SK-N-SH treated with all-trans-retinoic acid at 6 μM for 48 hours (cell line): Measurements from ENCODE around the gene LCN9.

Experiments used
- CSRNP3 ChIP-seq: fragments of 250-450 bp; sonication (Bioruptor Pico); IDR thresholded peaks from 2 replicates; pipeline ENCODE4 v1.5.1; 2021; ENCODE audit warnings: mild to moderate bottlenecking, moderate library complexity
- ZNF8 ChIP-seq: fragments of 450-650 bp; formaldehyde crosslinking; IDR thresholded peaks from 2 replicates; pipeline ENCODE4 v1.5.0; 2020; ENCODE audit warnings: mild to moderate bottlenecking, moderate library complexity

GRCh38 chr9:135678236-135679017 lies 15.3 kb downstream of the LCN9 start:
- TF ChIP-seq ZNF8 (no peak), CSRNP3 (no peak)
